SU-DHL-6 (cell line): Measurements from ENCODE around the gene DPP3.
A peak's percentile ranks its signal among the peaks of the same experiment; 100 is the strongest.

Experiments
- H2AFZ ChIP-seq: fragments of 200-600 bp; sonication (generic); 2 replicates; pipeline ENCODE4 v1.6.1; 2014; ENCODE audit warnings: low read depth, mild to moderate bottlenecking, moderate library complexity, mixed read lengths, antibody characterized with exemption, low read length; ENCODE audit not compliant: severe bottlenecking
- H3F3A ChIP-seq: fragments of 200-600 bp; shearing (Covaris generic); 2 replicates; pipeline ENCODE4 v1.6.0; 2016; ENCODE audit warnings: antibody characterized with exemption, mild to moderate bottlenecking; ENCODE audit not compliant: insufficient read depth
- H3K27ac ChIP-seq: fragments of 200-600 bp; sonication (generic); 2 replicates; pipeline ENCODE4 v1.5.1; 2016; ENCODE audit warnings: low read depth, mild to moderate bottlenecking, low read length, moderate library complexity, mixed read lengths
- H3K27me3 ChIP-seq: fragments of 200-600 bp; sonication (generic), shearing (Covaris generic); 2 replicates; pipeline ENCODE4 v1.6.0; 2014; ENCODE audit warnings: mild to moderate bottlenecking, low read length
- H3K36me3 ChIP-seq: fragments of 200-600 bp; sonication (generic); 2 replicates; pipeline ENCODE4 v1.6.1; 2014; ENCODE audit warnings: mild to moderate bottlenecking, low read length, mixed read lengths
- H3K4me2 ChIP-seq: fragments of 300-600, 200-600 bp; shearing (Covaris generic), sonication (generic); 2 replicates; pipeline ENCODE4 v1.6.0; 2014; ENCODE audit warnings: low read length, low read depth, mild to moderate bottlenecking; ENCODE audit not compliant: poor library complexity, severe bottlenecking
- H3K4me3 ChIP-seq: fragments of 200-600 bp; sonication (generic); 2 replicates; pipeline ENCODE4 v1.5.1; 2014; ENCODE audit warnings: antibody characterized with exemption, low read length, mild to moderate bottlenecking, mixed read lengths; ENCODE audit not compliant: insufficient read depth, poor library complexity, severe bottlenecking
- H3K79me2 ChIP-seq: fragments of 200-600 bp; sonication (generic); 2 replicates; pipeline ENCODE4 v1.6.1; 2014; ENCODE audit warnings: mild to moderate bottlenecking, low read length, moderate library complexity; ENCODE audit not compliant: insufficient read depth
- H3K9ac ChIP-seq: fragments of 200-600 bp; sonication (generic); 2 replicates; pipeline ENCODE4 v1.7.0; 2014; ENCODE audit warnings: mild to moderate bottlenecking, low read length
- H3K9me2 ChIP-seq: fragments of 200-600 bp; sonication (generic); replicated peaks from 2 replicates; pipeline ENCODE4 v1.6.1; 2014; ENCODE audit warnings: low read length; ENCODE audit not compliant: insufficient read depth
- H3K9me3 ChIP-seq: fragments of 200-600 bp; sonication (generic); 2 replicates; pipeline ENCODE4 v1.6.1; 2014; ENCODE audit warnings: low read length, mixed read lengths; ENCODE audit not compliant: insufficient read depth
- H4K20me1 ChIP-seq: fragments of 200-600 bp; sonication (generic); 2 replicates; pipeline ENCODE4 v1.6.1; 2014; ENCODE audit warnings: low read depth, mild to moderate bottlenecking, antibody characterized with exemption, low read length, moderate library complexity, mixed read lengths
- EZH2phosphoT487 ChIP-seq: fragments of 200-600 bp; sonication (generic), shearing (Covaris generic); conservative IDR thresholded peaks from 2 replicates; pipeline ENCODE4 v1.6.1; 2018; ENCODE audit warnings: mild to moderate bottlenecking, antibody characterized with exemption, low read length, moderate library complexity, mixed read lengths
- TF ChIP-seq, protein P1 (sequence below): fragments of 200-600 bp; sonication (generic); IDR thresholded peaks from one replicate; pipeline ENCODE4 v1.5.1; 2017; ENCODE audit warnings: antibody characterized with exemption, mild to moderate bottlenecking, low read length, moderate library complexity; ENCODE audit not compliant: insufficient read depth, poor library complexity, severe bottlenecking

DPP3 gene

DNA sequence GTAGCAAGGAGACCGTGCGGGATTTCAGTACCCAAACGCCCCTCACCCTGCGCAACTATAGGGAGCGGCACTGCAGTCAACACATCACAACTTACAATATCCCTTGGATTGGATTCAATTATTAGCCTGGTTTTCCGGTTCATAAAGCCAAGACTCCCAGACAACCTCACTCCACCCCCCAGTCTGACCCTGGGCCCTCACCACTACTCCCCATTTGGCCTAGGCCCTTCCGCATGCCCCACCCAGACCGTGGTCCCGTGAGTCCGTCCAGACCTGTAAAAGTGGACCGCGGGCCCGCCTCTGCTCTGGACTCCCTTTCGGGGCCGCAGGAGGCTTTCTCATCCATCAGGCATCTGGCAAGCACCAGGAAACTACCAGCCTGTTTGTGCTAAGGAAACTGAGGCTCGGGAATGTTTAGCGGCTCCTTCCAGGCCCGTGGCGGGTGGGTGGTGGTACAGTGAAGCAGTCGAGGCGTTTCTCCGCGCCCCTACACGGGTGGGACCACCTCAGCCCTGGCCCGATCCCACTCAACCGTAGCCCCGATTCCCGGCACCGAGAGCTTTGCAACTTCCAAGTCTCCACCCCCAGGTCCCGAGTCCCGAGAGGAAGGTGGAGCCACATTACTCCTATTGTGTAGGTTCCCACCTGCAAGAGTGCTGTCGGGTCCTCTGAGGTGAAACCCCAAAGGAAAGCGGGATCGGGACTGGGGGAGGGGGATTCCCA is 679 bp upstream of the DPP3 start:
- H3K36me3 ChIP-seq, result no peaks in the 10 kb centered on the region
- H3K4me2 ChIP-seq, result peak overlapping the region; percentile 75
- no peaks in the 10 kb centered on the region for H4K20me1 ChIP-seq
- TF ChIP-seq, protein P1, sequence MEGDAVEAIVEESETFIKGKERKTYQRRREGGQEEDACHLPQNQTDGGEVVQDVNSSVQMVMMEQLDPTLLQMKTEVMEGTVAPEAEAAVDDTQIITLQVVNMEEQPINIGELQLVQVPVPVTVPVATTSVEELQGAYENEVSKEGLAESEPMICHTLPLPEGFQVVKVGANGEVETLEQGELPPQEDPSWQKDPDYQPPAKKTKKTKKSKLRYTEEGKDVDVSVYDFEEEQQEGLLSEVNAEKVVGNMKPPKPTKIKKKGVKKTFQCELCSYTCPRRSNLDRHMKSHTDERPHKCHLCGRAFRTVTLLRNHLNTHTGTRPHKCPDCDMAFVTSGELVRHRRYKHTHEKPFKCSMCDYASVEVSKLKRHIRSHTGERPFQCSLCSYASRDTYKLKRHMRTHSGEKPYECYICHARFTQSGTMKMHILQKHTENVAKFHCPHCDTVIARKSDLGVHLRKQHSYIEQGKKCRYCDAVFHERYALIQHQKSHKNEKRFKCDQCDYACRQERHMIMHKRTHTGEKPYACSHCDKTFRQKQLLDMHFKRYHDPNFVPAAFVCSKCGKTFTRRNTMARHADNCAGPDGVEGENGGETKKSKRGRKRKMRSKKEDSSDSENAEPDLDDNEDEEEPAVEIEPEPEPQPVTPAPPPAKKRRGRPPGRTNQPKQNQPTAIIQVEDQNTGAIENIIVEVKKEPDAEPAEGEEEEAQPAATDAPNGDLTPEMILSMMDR, result no peak
- TF ChIP-seq EZH2phosphoT487, result no peak
- H3K27me3 ChIP-seq, result no peaks in the 10 kb centered on the region
- H3K9ac ChIP-seq, result peak overlapping the region; percentile 77
- H3K27ac ChIP-seq, result 0 out of 2 replicates have a peak overlapping the region, but pooled peaks have one; percentile 5
- peak overlapping the region; percentile 49 for H2AFZ ChIP-seq
- 0 out of 2 replicates have a peak, but pooled peaks cover 11% of the 10 kb centered on the region for H3K79me2 ChIP-seq
- no peaks in the 10 kb centered on the region for H3K9me3 ChIP-seq
- no peaks in the 10 kb centered on the region for H3K9me2 ChIP-seq
- no peaks in the 10 kb centered on the region for H3F3A ChIP-seq
- peak overlapping the region; percentile 85 for H3K4me3 ChIP-seq

- Histone ChIP-seq H3K4me3 (no peak overlapping the region), H2AFZ (no peak overlapping the region), H3F3A (no peaks in the 10 kb centered on the region), H3K27ac (no peak overlapping the region), H3K36me3 (no peaks in the 10 kb centered on the region), H3K9me3 (no peaks in the 10 kb centered on the region), H3K4me2 (no peak overlapping the region), H3K9ac (no peak overlapping the region), H3K9me2 (no peaks in the 10 kb centered on the region), H4K20me1 (no peaks in the 10 kb centered on the region), H3K27me3 (no peaks in the 10 kb centered on the region), H3K79me2 (0 out of 2 replicates have a peak, but pooled peaks cover 7% of the 10 kb centered on the region)
- no peak for TF ChIP-seq EZH2phosphoT487
- TF ChIP-seq, protein P1, result no peak
Measured at GRCh38 chr11:66484806-66485380, 4.7 kb downstream of the DPP3 start.

DNA sequence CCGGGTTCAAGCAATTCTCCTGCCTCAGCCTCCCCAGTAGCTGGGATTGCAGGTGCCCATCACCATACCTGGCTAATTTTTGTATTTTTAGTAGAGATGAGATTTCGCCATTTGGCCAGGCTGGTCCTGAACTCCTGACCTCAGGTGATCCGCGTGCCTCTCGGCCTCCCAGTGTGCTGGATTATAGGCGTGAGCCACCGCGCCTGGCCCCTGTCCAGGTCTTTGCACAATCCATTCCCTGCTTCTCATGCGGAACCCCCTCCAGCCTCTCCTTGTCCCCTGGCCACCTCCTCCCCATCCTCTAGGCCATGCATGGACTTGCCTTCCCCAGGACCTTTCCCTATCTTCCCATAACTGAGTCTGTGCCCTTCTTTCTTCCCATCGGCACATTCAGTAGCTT is 8.7 kb downstream of the DPP3 start:
- TF ChIP-seq, protein P1, result no peak
- no peak for TF ChIP-seq EZH2phosphoT487
- Histone ChIP-seq H3K36me3 (no peaks in the 10 kb centered on the region), H3K4me3 (no peak overlapping the region), H3K27ac (no peak overlapping the region), H3K9me2 (no peaks in the 10 kb centered on the region), H3K9me3 (no peaks in the 10 kb centered on the region), H3K9ac (no peak overlapping the region), H4K20me1 (no peaks in the 10 kb centered on the region), H3K4me2 (no peak overlapping the region), H2AFZ (no peak overlapping the region), H3F3A (no peaks in the 10 kb centered on the region), H3K27me3 (no peaks in the 10 kb centered on the region), H3K79me2 (no peaks in the 10 kb centered on the region)
